ENCODE results near the gene DEPP1. TPM values are rescaled to one million over a fixed set of nuclear protein-coding genes. Genes with fewer than 3 reads are reported as not detected.

DEPP1 gene
- total and polyA plus RNA-seq, 2 experiments from 2014 or later: 0.37 to 1.3 TPM

- peaks cover 3% of the 10 kb centered on the region for H3K27me3 Mint-ChIP-seq (ENCODE audit: insufficient read depth, low read depth, poor library complexity)
- no peak overlapping the region for H3K27ac Mint-ChIP-seq
- no peak overlapping the region for H3K27ac ChIP-seq (ENCODE audit: low read depth)
- no peaks in the 10 kb centered on the region; the same call in 2 of the 3 replicates for H3K9me3 Mint-ChIP-seq
- H2AFZ ChIP-seq: no peak overlapping the region
- no peak for DNase-seq (ENCODE audit: low spot score)
- H4K20me1 ChIP-seq (replicated peaks; ENCODE audit: insufficient read depth): no peaks in the 10 kb centered on the region
- H3K36me3 ChIP-seq (ENCODE audit: insufficient read depth): no peaks in the 10 kb centered on the region
- H3K4me1 Mint-ChIP-seq: peaks cover 3% of the 10 kb centered on the region; the same call in 2 of the 3 replicates
- TF ChIP-seq POLR2AphosphoS5 (IDR thresholded peaks at IDR 0.05; ENCODE audit: low read depth): no peak
- TF ChIP-seq ZNF114 (CRISPR knock-in tag; IDR thresholded peaks at IDR 0.05): no peak
- no peak for TF ChIP-seq JUNB (IDR thresholded peaks at IDR 0.05; ENCODE audit: unreplicated experiment)
- TF ChIP-seq EZH2 (IDR thresholded peaks at IDR 0.05; ENCODE audit: low read depth, unreplicated experiment): no peak
- no peak for TF ChIP-seq EZH2phosphoT487 (IDR thresholded peaks at IDR 0.05; ENCODE audit: unreplicated experiment)
- TF ChIP-seq CREB1 (CRISPR knock-in tag; IDR thresholded peaks at IDR 0.05; ENCODE audit: low read depth): no peak
- TF ChIP-seq ZNF462 (CRISPR knock-in tag; IDR thresholded peaks at IDR 0.05): no peak
- no peak for TF ChIP-seq REST (IDR thresholded peaks at IDR 0.05; ENCODE audit: unreplicated experiment)
- TF ChIP-seq STAT1 (IDR thresholded peaks at IDR 0.05; ENCODE audit: unreplicated experiment): no peak
- TF ChIP-seq NANOG (IDR thresholded peaks at IDR 0.05; ENCODE audit: borderline replicate concordance): no peak
- no peak for TF ChIP-seq CTCF (conservative IDR thresholded peaks at IDR 0.05; ENCODE audit: low read depth in 2 of 2)
- no peak for TF ChIP-seq ZNF331 (CRISPR knock-in tag; IDR thresholded peaks at IDR 0.05; ENCODE audit: low read depth)
- no peak for TF ChIP-seq ETS1 (IDR thresholded peaks at IDR 0.05)
- no peaks in the 10 kb centered on the region for H3F3A ChIP-seq (replicated peaks; ENCODE audit: low read depth)
- no peak overlapping the region for H3K4me3 Mint-ChIP-seq
- H3K36me3 Mint-ChIP-seq (ENCODE audit: low read depth): no peaks in the 10 kb centered on the region
- no peak overlapping the region for H3K4me2 ChIP-seq
- ATAC-seq: no peak
- H3K27me3 ChIP-seq (ENCODE audit: insufficient read depth): no peaks in the 10 kb centered on the region
- H3K4me1 ChIP-seq (ENCODE audit: insufficient read depth): peaks cover 6% of the 10 kb centered on the region; the same call in 1 of the 2 replicates
- H3K4me3 ChIP-seq: no peak overlapping the region
- no peaks in the 10 kb centered on the region for H3K79me2 ChIP-seq (replicated peaks; ENCODE audit: insufficient read depth)
- no peaks in the 10 kb centered on the region for H3K9me2 ChIP-seq (ENCODE audit: insufficient read depth)
These were observed 42.2 kb downstream of the DEPP1 start for GRCh38 chr10:44936314-44936975.
